Stimulated activated CD4-positive, alpha-beta T cell treated with anti-CD3 and anti-CD28 coated beads, Interleukin-1b, Interleukin-23, amount 100 ng/mL, for 4 hours (primary cell): Measurements from ENCODE around the gene KXD1.
A peak's percentile ranks its signal among the peaks of the same experiment; 100 is the strongest.

ENCODE experiments used
- DNase-seq, 2 donors: peaks; one replicate each; pipeline ENCODE4 v3.0.0-alpha.2; 2020; ENCODE audit warnings: low read depth in 2 of 2

The KXD1 gene

GRCh38 chr19:18601875-18602274 is 44.2 kb downstream of the KXD1 start:
- no peak for DNase-seq

- no peak for DNase-seq
Measured at GRCh38 chr19:18603255-18603957, 45.7 kb downstream of the KXD1 start.

- no peak for DNase-seq
Measured at GRCh38 chr19:18603958-18604819, 46.5 kb downstream of the KXD1 start.

- DNase-seq = no peak
Measured at GRCh38 chr19:18604820-18605159, 47.1 kb downstream of the KXD1 start.

GRCh38 chr19:18605196-18605545 is 47.5 kb downstream of the KXD1 start:
- DNase-seq = no peak

GRCh38 chr19:18605546-18606280 is 48.0 kb downstream of the KXD1 start:
- no peak for DNase-seq

- no peak for DNase-seq
Measured at GRCh38 chr19:18606281-18607225, 48.9 kb downstream of the KXD1 start, which contains the start of gene CRLF1. Gene CRLF1, minus strand, starts transcription at chr19:18606799. Its CDS starts 143 bp downstream, at chr19:18606656.

GRCh38 chr19:18607226-18608101 is 49.8 kb downstream of the KXD1 start:
- no peak for DNase-seq

GRCh38 chr19:18608102-18608804 is 50.6 kb downstream of the KXD1 start:
- no peak for DNase-seq

GRCh38 chr19:18608805-18609716 is 51.4 kb downstream of the KXD1 start:
- DNase-seq = no peak

- no peak for DNase-seq
Measured at GRCh38 chr19:18609717-18610051, 52.0 kb downstream of the KXD1 start.

- no peak for DNase-seq
Measured at GRCh38 chr19:18610245-18610555, 52.5 kb downstream of the KXD1 start.

- no peak for DNase-seq
Measured at GRCh38 chr19:18610556-18611326, 53.1 kb downstream of the KXD1 start.

GRCh38 chr19:18611327-18612050 is 53.8 kb downstream of the KXD1 start:
- DNase-seq = no peak

GRCh38 chr19:18612051-18612771 is 54.5 kb downstream of the KXD1 start:
- no peak for DNase-seq

GRCh38 chr19:18612772-18613588 is 55.3 kb downstream of the KXD1 start, which contains the start of gene TMEM59L:
Gene TMEM59L, plus strand, starts transcription at chr19:18612870. Its CDS starts 89 bp downstream, at chr19:18612959.
- DNase-seq = peak in 1 of 2 donors; percentile 47
